ENCODE data around the gene TMEM123.
A peak's percentile ranks its signal among the peaks of the same experiment; 100 is the strongest.

Gene TMEM123

GRCh38 chr11:102497061-102497460 is 44.5 kb upstream of the TMEM123 start:
- H3K9ac ChIP-seq = no peak overlapping the region
- no peak overlapping the region for H2AFZ ChIP-seq (ENCODE audit: low read depth)
- no peak overlapping the region for H3K4me3 ChIP-seq (IDR thresholded peaks at IDR 0.05; ENCODE audit: insufficient read depth, low read depth, low read length)
- no peaks in the 10 kb centered on the region for H4K20me1 ChIP-seq (ENCODE audit: insufficient read depth)
- no peaks in the 10 kb centered on the region for H3K27me3 ChIP-seq (ENCODE audit: insufficient read depth, low read depth)
- H3K4me1 ChIP-seq (ENCODE audit: low read depth, poor library complexity, severe bottlenecking) = peaks cover 12% of the 10 kb centered on the region
- H3K79me2 ChIP-seq (ENCODE audit: insufficient read depth, low read depth) = no peaks in the 10 kb centered on the region
- no peak for TF ChIP-seq CTCF (conservative IDR thresholded peaks at IDR 0.05; ENCODE audit: low read depth, low read length)
- no peak overlapping the region for H3K27ac ChIP-seq
- H3K36me3 ChIP-seq (ENCODE audit: insufficient read depth) = no peaks in the 10 kb centered on the region
- H3K4me2 ChIP-seq = no peak overlapping the region

DNA sequence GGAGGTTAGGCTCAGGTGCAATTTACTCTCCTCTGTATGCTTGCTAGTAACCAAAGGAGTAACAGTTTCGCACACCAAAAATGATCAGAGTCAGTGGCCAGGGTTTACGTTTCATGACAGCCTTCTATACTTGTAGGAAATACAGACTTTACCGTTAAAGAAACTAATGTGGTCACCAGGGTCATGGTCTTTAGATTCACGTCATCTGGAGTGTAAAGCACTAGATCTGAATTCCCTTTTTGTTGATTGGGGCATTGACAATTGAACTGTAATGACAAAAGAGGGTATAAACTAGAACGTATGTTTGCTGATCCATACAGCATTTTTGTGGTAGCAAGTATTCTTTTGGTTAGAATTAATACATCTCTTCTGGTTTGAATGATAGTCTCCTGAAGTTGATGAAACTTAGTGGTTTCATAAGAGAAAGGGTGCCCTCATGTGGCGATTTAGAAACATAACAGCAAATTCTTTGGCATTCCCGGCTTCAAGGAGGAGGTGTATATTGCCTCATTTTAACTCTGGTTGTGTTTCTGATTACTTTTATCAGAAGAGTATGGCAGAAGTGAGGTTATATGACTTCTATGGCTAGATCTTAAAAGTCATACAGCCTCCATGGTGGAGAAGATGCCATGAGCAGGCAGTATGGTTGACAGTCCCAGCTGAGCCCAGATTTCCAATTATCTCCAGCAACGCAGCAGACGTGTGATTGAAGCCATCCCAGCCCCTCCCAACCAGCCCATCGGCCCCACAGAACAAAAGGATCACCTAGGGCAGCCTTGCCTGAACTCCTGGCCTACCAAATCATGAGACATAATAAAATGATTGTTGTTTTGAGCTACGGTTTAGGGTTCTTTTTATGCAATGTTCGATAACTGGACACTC is 42.8 kb upstream of the TMEM123 start:
- Histone ChIP-seq H3K79me2 (ENCODE audit: insufficient read depth, low read depth) (no peaks in the 10 kb centered on the region), H2AFZ (ENCODE audit: low read depth) (peak overlapping the region; percentile 47; the same call in 1 of the 2 replicates), H3K4me2 (peak overlapping the region; percentile 48), H3K4me1 (ENCODE audit: low read depth, poor library complexity, severe bottlenecking) (peaks cover 15% of the 10 kb centered on the region), H3K36me3 (ENCODE audit: insufficient read depth) (no peaks in the 10 kb centered on the region), H4K20me1 (ENCODE audit: insufficient read depth) (no peaks in the 10 kb centered on the region), H3K27me3 (ENCODE audit: insufficient read depth, low read depth) (no peaks in the 10 kb centered on the region), H3K4me3 (IDR thresholded peaks at IDR 0.05; ENCODE audit: insufficient read depth, low read depth, low read length) (no peak overlapping the region), H3K9ac (no peak overlapping the region), H3K27ac (no peak overlapping the region; the same call in 1 of the 2 replicates)
- peak; percentile 69 for TF ChIP-seq CTCF (conservative IDR thresholded peaks at IDR 0.05; ENCODE audit: low read depth, low read length)

GRCh38 chr11:102494216-102494615 is 41.7 kb upstream of the TMEM123 start:
- no peak overlapping the region for H2AFZ ChIP-seq (ENCODE audit: low read depth)
- H3K36me3 ChIP-seq (ENCODE audit: insufficient read depth) = no peaks in the 10 kb centered on the region
- no peaks in the 10 kb centered on the region for H3K27me3 ChIP-seq (ENCODE audit: insufficient read depth, low read depth)
- H4K20me1 ChIP-seq (ENCODE audit: insufficient read depth) = no peaks in the 10 kb centered on the region
- no peak overlapping the region for H3K4me3 ChIP-seq (IDR thresholded peaks at IDR 0.05; ENCODE audit: insufficient read depth, low read depth, low read length)
- no peak overlapping the region for H3K27ac ChIP-seq
- H3K9ac ChIP-seq = no peak overlapping the region
- TF ChIP-seq CTCF (conservative IDR thresholded peaks at IDR 0.05; ENCODE audit: low read depth, low read length) = no peak
- H3K4me2 ChIP-seq = no peak overlapping the region
- no peaks in the 10 kb centered on the region for H3K79me2 ChIP-seq (ENCODE audit: insufficient read depth, low read depth)
- peaks cover 27% of the 10 kb centered on the region for H3K4me1 ChIP-seq (ENCODE audit: low read depth, poor library complexity, severe bottlenecking)

- Histone ChIP-seq H3K36me3 (ENCODE audit: insufficient read depth) (no peaks in the 10 kb centered on the region), H3K27ac (no peak overlapping the region), H3K79me2 (ENCODE audit: insufficient read depth, low read depth) (no peaks in the 10 kb centered on the region), H3K4me1 (ENCODE audit: low read depth, poor library complexity, severe bottlenecking) (peaks cover 34% of the 10 kb centered on the region), H2AFZ (ENCODE audit: low read depth) (no peak overlapping the region), H3K27me3 (ENCODE audit: insufficient read depth, low read depth) (no peaks in the 10 kb centered on the region), H3K4me3 (IDR thresholded peaks at IDR 0.05; ENCODE audit: insufficient read depth, low read depth, low read length) (no peak overlapping the region), H3K9ac (no peak overlapping the region), H3K4me2 (no peak overlapping the region), H4K20me1 (ENCODE audit: insufficient read depth) (no peaks in the 10 kb centered on the region)
- no peak for TF ChIP-seq CTCF (conservative IDR thresholded peaks at IDR 0.05; ENCODE audit: low read depth, low read length)
Observed at GRCh38 chr11:102493524-102493923, 41.0 kb upstream of the TMEM123 start.
